ENCODE measurements around the gene EOLA2. TPM values are rescaled to one million over a fixed set of nuclear protein-coding genes. Genes with fewer than 3 reads are reported as not detected.

EOLA2 gene
- total and polyA plus RNA-seq, 2 donors (not counting 1 experiment from before 2014, with no cell fraction given), result 42.0 to 63.2 TPM

GRCh38 chrX:149910178-149910695 lies 28.1 kb downstream of the EOLA2 start:
- POLR2A ChIA-PET, result no interaction called here
- 100% methylated on average over 2 of the region's 9 CpGs for WGBS (ENCODE audit: insufficient coverage)
- TF ChIP-seq, protein P1, sequence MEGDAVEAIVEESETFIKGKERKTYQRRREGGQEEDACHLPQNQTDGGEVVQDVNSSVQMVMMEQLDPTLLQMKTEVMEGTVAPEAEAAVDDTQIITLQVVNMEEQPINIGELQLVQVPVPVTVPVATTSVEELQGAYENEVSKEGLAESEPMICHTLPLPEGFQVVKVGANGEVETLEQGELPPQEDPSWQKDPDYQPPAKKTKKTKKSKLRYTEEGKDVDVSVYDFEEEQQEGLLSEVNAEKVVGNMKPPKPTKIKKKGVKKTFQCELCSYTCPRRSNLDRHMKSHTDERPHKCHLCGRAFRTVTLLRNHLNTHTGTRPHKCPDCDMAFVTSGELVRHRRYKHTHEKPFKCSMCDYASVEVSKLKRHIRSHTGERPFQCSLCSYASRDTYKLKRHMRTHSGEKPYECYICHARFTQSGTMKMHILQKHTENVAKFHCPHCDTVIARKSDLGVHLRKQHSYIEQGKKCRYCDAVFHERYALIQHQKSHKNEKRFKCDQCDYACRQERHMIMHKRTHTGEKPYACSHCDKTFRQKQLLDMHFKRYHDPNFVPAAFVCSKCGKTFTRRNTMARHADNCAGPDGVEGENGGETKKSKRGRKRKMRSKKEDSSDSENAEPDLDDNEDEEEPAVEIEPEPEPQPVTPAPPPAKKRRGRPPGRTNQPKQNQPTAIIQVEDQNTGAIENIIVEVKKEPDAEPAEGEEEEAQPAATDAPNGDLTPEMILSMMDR (IDR thresholded peaks at IDR 0.05), result no peak
- no peak for TF ChIP-seq EZH2 (IDR thresholded peaks at IDR 0.05; ENCODE audit: borderline replicate concordance, insufficient read depth, low read depth, low read length, poor library complexity, severe bottlenecking)
- Histone ChIP-seq H3K27me3 (replicated peaks in 1 of 4; ENCODE audit: control extremely low read depth in 1 of 4, control insufficient read depth in 3 of 4, insufficient read depth in 4 of 4, low read length in 3 of 4) (no peaks in the 10 kb centered on the region), H3K9me3 (ENCODE audit: control extremely low read depth in 1 of 3, control insufficient read depth in 2 of 3, insufficient read depth in 1 of 3, low read length in 2 of 3) (no peaks in the 10 kb centered on the region), H3K4me2 (replicated peaks; ENCODE audit: low read depth, low read length, poor library complexity, severe bottlenecking) (no peak overlapping the region), H3K9ac (ENCODE audit: low read length) (no peak overlapping the region), H3K27ac (ENCODE audit: low read length in 2 of 2) (no peak overlapping the region), H3K36me3 (replicated peaks in 1 of 2; ENCODE audit: control extremely low read depth in 1 of 2, control insufficient read depth in 1 of 2, extremely low read depth in 1 of 2, insufficient read depth in 2 of 2, low read length in 1 of 2) (no peaks in the 10 kb centered on the region), H3K4me1 (ENCODE audit: control insufficient read depth in 2 of 2, insufficient read depth in 2 of 2, low read length in 2 of 2) (no peaks in the 10 kb centered on the region), H2AFZ (ENCODE audit: insufficient read depth, low read depth, low read length, poor library complexity, severe bottlenecking) (no peak overlapping the region), H3K4me3 (ENCODE audit: control extremely low read depth in 1 of 5, extremely low read depth in 1 of 5, insufficient read depth in 1 of 5, low read depth in 2 of 5, low read length in 4 of 5) (no peak overlapping the region), H3K79me2 (ENCODE audit: control insufficient read depth, insufficient read depth, low read length) (no peaks in the 10 kb centered on the region), H4K20me1 (ENCODE audit: control insufficient read depth, insufficient read depth, low read length, poor library complexity, severe bottlenecking) (no peaks in the 10 kb centered on the region)
- CTCF ChIA-PET, result no interaction called here
- H3K4me1 Mint-ChIP-seq, result no peaks in the 10 kb centered on the region
- no peaks in the 10 kb centered on the region for H3K9me3 Mint-ChIP-seq (ENCODE audit: insufficient read depth)
- ATAC-seq (ENCODE audit: low read depth), result no peak
- no peak overlapping the region for H3K4me3 Mint-ChIP-seq
- DNase-seq, result no peak
- intact Hi-C loops (cut with micrococcal nuclease), result no loop called here
- no peak overlapping the region for H3K27ac Mint-ChIP-seq
- no peaks in the 10 kb centered on the region for H3K27me3 Mint-ChIP-seq

DNA sequence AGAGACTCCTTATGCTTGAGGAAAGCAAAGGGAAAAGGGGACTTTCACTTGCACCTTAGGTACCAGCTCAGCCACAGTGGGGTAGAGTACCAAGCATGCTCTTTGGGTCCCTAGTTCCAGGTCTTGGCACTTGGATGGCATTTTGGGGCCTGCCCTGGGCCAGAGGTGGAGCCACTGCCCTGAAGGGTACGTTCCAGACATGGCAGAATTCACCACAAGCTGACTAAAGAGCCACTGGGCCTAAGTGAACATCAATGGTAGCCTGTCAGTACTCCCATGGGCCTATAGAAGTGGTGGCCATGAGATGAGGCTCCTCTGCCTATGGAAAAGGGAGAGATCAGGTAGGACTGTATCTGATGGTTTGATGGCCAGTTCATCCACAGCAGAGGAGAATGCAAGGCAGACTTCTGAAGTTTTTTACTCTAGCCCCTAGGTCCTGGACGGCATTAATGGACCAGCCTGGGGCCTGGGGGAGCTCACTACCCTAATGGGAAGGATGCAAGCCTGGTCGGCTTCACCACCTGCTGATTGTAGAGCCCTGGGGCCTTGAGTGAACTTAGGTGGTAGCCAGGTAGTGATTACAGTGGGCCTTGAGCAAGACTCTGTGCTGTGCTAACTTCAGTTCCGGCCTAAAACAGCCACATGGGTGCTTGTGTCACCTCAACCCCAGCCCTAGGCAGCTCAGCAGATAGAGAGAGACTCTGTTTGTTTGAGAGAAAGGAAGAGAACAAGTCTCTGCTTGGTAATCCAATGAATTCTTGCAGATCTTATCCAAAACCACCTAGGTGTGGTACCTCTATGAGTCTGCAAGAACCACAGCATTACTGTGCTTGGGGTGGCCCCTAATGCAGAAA lies 28.7 kb downstream of the EOLA2 start:
- no peaks in the 10 kb centered on the region for H4K20me1 ChIP-seq (ENCODE audit: control insufficient read depth, insufficient read depth, low read length, poor library complexity, severe bottlenecking)
- H3K4me2 ChIP-seq (replicated peaks; ENCODE audit: low read depth, low read length, poor library complexity, severe bottlenecking), result no peak overlapping the region
- no peaks in the 10 kb centered on the region for H3K9me3 ChIP-seq (ENCODE audit: control extremely low read depth in 1 of 3, control insufficient read depth in 2 of 3, insufficient read depth in 1 of 3, low read length in 2 of 3)
- H3K27ac ChIP-seq (ENCODE audit: low read length in 2 of 2), result no peak overlapping the region
- H3K27me3 ChIP-seq (replicated peaks in 1 of 4; ENCODE audit: control extremely low read depth in 1 of 4, control insufficient read depth in 3 of 4, insufficient read depth in 4 of 4, low read length in 3 of 4), result no peaks in the 10 kb centered on the region
- H3K4me3 ChIP-seq (ENCODE audit: control extremely low read depth in 1 of 5, extremely low read depth in 1 of 5, insufficient read depth in 1 of 5, low read depth in 2 of 5, low read length in 4 of 5), result no peak overlapping the region
- DNase-seq (no peak), ATAC-seq (ENCODE audit: low read depth) (no peak)
- H3K27me3 Mint-ChIP-seq, result no peaks in the 10 kb centered on the region
- 89% methylated on average over 1 of the region's 4 CpGs for WGBS (ENCODE audit: insufficient coverage)
- H3K9me3 Mint-ChIP-seq (ENCODE audit: insufficient read depth), result no peaks in the 10 kb centered on the region
- H3K4me1 Mint-ChIP-seq, result no peaks in the 10 kb centered on the region
- H3K4me1 ChIP-seq (ENCODE audit: control insufficient read depth in 2 of 2, insufficient read depth in 2 of 2, low read length in 2 of 2), result no peaks in the 10 kb centered on the region
- H3K79me2 ChIP-seq (ENCODE audit: control insufficient read depth, insufficient read depth, low read length), result no peaks in the 10 kb centered on the region
- H3K27ac Mint-ChIP-seq, result no peak overlapping the region
- intact Hi-C loops (cut with micrococcal nuclease), result no loop called here
- H2AFZ ChIP-seq (ENCODE audit: insufficient read depth, low read depth, low read length, poor library complexity, severe bottlenecking), result no peak overlapping the region
- no peaks in the 10 kb centered on the region for H3K36me3 ChIP-seq (replicated peaks in 1 of 2; ENCODE audit: control extremely low read depth in 1 of 2, control insufficient read depth in 1 of 2, extremely low read depth in 1 of 2, insufficient read depth in 2 of 2, low read length in 1 of 2)
- CTCF ChIA-PET, result no interaction called here
- TF ChIP-seq EZH2 (IDR thresholded peaks at IDR 0.05; ENCODE audit: borderline replicate concordance, insufficient read depth, low read depth, low read length, poor library complexity, severe bottlenecking), result no peak
- TF ChIP-seq, protein P1 (IDR thresholded peaks at IDR 0.05), result no peak
- no peak overlapping the region for H3K9ac ChIP-seq (ENCODE audit: low read length)
- H3K4me3 Mint-ChIP-seq, result no peak overlapping the region
- POLR2A ChIA-PET, result no interaction called here
